ENCODE results near the gene HRAS.

The HRAS gene

GRCh38 chr11:506995-507726 lies 28.2 kb downstream of the HRAS start, which contains the start of gene RNH1:
Gene RNH1, minus strand, starts transcription at chr11:507242. Its CDS starts 5,080 bp downstream, at chr11:502162.
- peak; percentile 99 to 100 for DNase-seq

- DNase-seq, result peak; percentile 95 to 97
Observed at GRCh38 chr11:506238-506994, 29.0 kb downstream of the HRAS start.

- DNase-seq, result no peak
Observed at GRCh38 chr11:504994-505344, 30.4 kb downstream of the HRAS start.

- no peak for DNase-seq
Observed at GRCh38 chr11:504053-504993, 31.1 kb downstream of the HRAS start.

- no peak for DNase-seq
Observed at GRCh38 chr11:503179-503981, 32.0 kb downstream of the HRAS start.

- no peak for DNase-seq
Observed at GRCh38 chr11:502288-503178, 32.8 kb downstream of the HRAS start.

GRCh38 chr11:501683-502287 lies 33.6 kb downstream of the HRAS start:
- DNase-seq, result no peak

- no peak for DNase-seq
Observed at GRCh38 chr11:501001-501682, 34.2 kb downstream of the HRAS start.

- no peak for DNase-seq
Observed at GRCh38 chr11:499201-500076, 35.9 kb downstream of the HRAS start.

GRCh38 chr11:498297-499181 lies 36.8 kb downstream of the HRAS start:
- no peak for DNase-seq

GRCh38 chr11:497565-498296 lies 37.6 kb downstream of the HRAS start:
- DNase-seq, result no peak

GRCh38 chr11:496834-497564 lies 38.4 kb downstream of the HRAS start:
- DNase-seq, result no peak

GRCh38 chr11:495537-495931 lies 39.8 kb downstream of the HRAS start:
- no peak for DNase-seq

GRCh38 chr11:494761-495536 lies 40.4 kb downstream of the HRAS start:
- no peak for DNase-seq

GRCh38 chr11:492427-493226 lies 42.7 kb downstream of the HRAS start:
- no peak for DNase-seq

Data from activated CD4-positive, alpha-beta T cell treated with anti-CD3 and anti-CD28 coated beads for 4 hours (primary cell).